K562 (cell line): ENCODE data around the gene DOLPP1. TPM values are rescaled to one million over a fixed set of nuclear protein-coding genes. Genes with fewer than 3 reads are reported as not detected.

Experiments
- ADNP ChIP-seq: fragments of 200-800 bp; sonication (Bioruptor generic); IDR thresholded peaks from 2 replicates; pipeline ENCODE4 v1.6.1; 2016; ENCODE audit warnings: missing genetic modification characterization, missing compliant biosample characterization
- CHCHD3 ChIP-seq: fragments of 250-450 bp; sonication (Bioruptor Pico); IDR thresholded peaks from 2 replicates; pipeline ENCODE4 v2.1.2; 2022; ENCODE audit warnings: mild to moderate bottlenecking
- GMEB1 ChIP-seq: fragments of 250-450 bp; sonication (Bioruptor Pico); IDR thresholded peaks from 2 replicates; pipeline ENCODE4 v1.4.0; 2020; ENCODE audit warnings: mild to moderate bottlenecking
- HDAC6 ChIP-seq: IDR thresholded peaks from 2 replicates; pipeline ENCODE4 v1.6.1; 2012; ENCODE audit warnings: low read depth, mild to moderate bottlenecking, control low read depth, inconsistent platforms, low read length, moderate library complexity
- NCOR1 ChIP-seq: fragments of 450-650 bp; IDR thresholded peaks from 2 replicates; pipeline ENCODE4 v1.6.1; 2016; ENCODE audit warnings: mild to moderate bottlenecking, moderate library complexity
- REST ChIP-seq, 2 experiments: fragments of 450-650 bp; formaldehyde crosslinking in 1 of 2; IDR thresholded peaks; 2 replicates each; pipeline versions ENCODE4 v1.4.0 to v1.6.1; 2014 to 2020; ENCODE audit warnings: mild to moderate bottlenecking in 2 of 2, borderline replicate concordance in 1 of 2, low read depth in 1 of 2
- SMAD1 ChIP-seq: fragments of 150-350 bp; IDR thresholded peaks from 2 replicates; pipeline ENCODE4 v1.6.1; 2014; ENCODE audit warnings: low read length, low read depth; ENCODE audit not compliant: partially characterized antibody
- SMAD2 ChIP-seq: fragments of 150-350 bp; IDR thresholded peaks from 2 replicates; pipeline ENCODE4 v1.6.1; 2014; ENCODE audit warnings: low read depth, mild to moderate bottlenecking, low read length
- TFE3 ChIP-seq: fragments of 450-650 bp; formaldehyde crosslinking; IDR thresholded peaks from 2 replicates; pipeline ENCODE4 v1.4.0; 2020; ENCODE audit warnings: mild to moderate bottlenecking, mixed read lengths
- ZNF12 ChIP-seq: sonication (generic); formaldehyde crosslinking; IDR thresholded peaks from 2 replicates; pipeline ENCODE4 v1.4.0; 2020; ENCODE audit warnings: mild to moderate bottlenecking, missing genetic modification reagents
- ZNF165 ChIP-seq: fragments of 250-450 bp; sonication (Bioruptor Pico); IDR thresholded peaks from 2 replicates; pipeline ENCODE4 v1.4.0; 2020; ENCODE audit warnings: borderline replicate concordance
- ZNF41 ChIP-seq: fragments of 250-450 bp; sonication (Bioruptor Pico); conservative IDR thresholded peaks from 2 replicates; pipeline ENCODE4 v1.4.0; 2020; ENCODE audit warnings: mild to moderate bottlenecking
- ZNF639 ChIP-seq, 2 experiments: fragments of 200-800 bp in 1 of 2; sonication (Bioruptor generic) in 1 of 2; sonication (generic) in 1 of 2; formaldehyde crosslinking in 1 of 2; IDR thresholded peaks in 1 of 2; conservative IDR thresholded peaks in 1 of 2; 2 replicates each; pipeline versions ENCODE4 v1.5.0 to v1.6.1; 2016 to 2020; ENCODE audit warnings: missing compliant biosample characterization in 1 of 2, missing genetic modification characterization in 1 of 2, missing genetic modification reagents in 1 of 2
- polyA plus RNA-seq, 8 experiments: library from polyadenylated mRNA; depleted of rRNA in 4 of 8; stranded (reverse) in 5 of 8; unstranded in 3 of 8; fragments of >200 nt; fragmentation: Nextera tagmentation in 2 of 8; fragmentation: Illumina TruSeq in 1 of 8; extraction: Ambion mirVana in 2 of 8; extraction: Trizol in 1 of 8; gene quantifications; 2 replicates each; pipeline versions ENCODE4 v1.2.1 to v1.2.3, GENCODE V29; 2011 to 2014; ENCODE audit warnings: inconsistent platforms in 1 of 8, missing spikeins in 1 of 8
- total RNA-seq, 7 experiments: library from RNA; depleted of rRNA in 6 of 7; stranded (reverse); fragments of >200 nt in 6 of 7; fragmentation: Illumina TruSeq in 2 of 7; extraction: Trizol in 2 of 7; gene quantifications; 2 replicates each; pipeline versions ENCODE4 v1.2.1 to v1.2.3, GENCODE V29; 2011 to 2021; ENCODE audit warnings: low replicate concordance in 1 of 7

Gene DOLPP1
- total and polyA plus RNA-seq, 9 of the 15 experiments (the other 6 are each of a cell fraction or from before 2014, with no cell fraction given): 3.0 to 39.8 (median 30.5) TPM

GRCh38 chr9:129080601-129081387 lies at the start of gene DOLPP1 (continued):
- TF ChIP-seq REST (IDR thresholded peaks at IDR 0.05; ENCODE audit: borderline replicate concordance) (no peak), REST (CRISPR knock-in tag; IDR thresholded peaks at IDR 0.05; ENCODE audit: low read depth) (no peak), HDAC6 (no peak), TFE3 (CRISPR knock-in tag) (no peak), ADNP (tag) (no peak), ZNF639 (CRISPR knock-in tag; conservative IDR thresholded peaks at IDR 0.05 in 1 of 2, IDR thresholded peaks at IDR 0.05 in 1 of 2) (peak in 1 of 2 experiments; percentile 98; a peak in 2 of 4 replicates), ZNF12 (CRISPR knock-in tag) (no peak), ZNF41 (CRISPR knock-in tag) (no peak; the same call in 1 of the 2 replicates), GMEB1 (CRISPR knock-in tag) (peak; percentile 52), SMAD2 (no peak), ZNF165 (peak; percentile 66; the same call in 1 of the 2 replicates), SMAD1 (peak; percentile 49), NCOR1 (no peak), CHCHD3 (CRISPR knock-in tag) (no peak)
